NT2/D1 (cell line): ENCODE measurements around the gene FNDC3B.

Experiments used
- SUZ12 ChIP-seq: IDR thresholded peaks from 2 replicates; pipeline ENCODE4 v1.6.1; 2011; ENCODE audit not compliant: insufficient read length, insufficient read depth; ENCODE audit errors: extremely low read depth
- YY1 ChIP-seq: IDR thresholded peaks from 2 replicates; pipeline ENCODE4 v1.6.1; 2011; ENCODE audit not compliant: insufficient read length, insufficient read depth
- ZNF274 ChIP-seq: IDR thresholded peaks from 2 replicates; pipeline ENCODE4 v1.6.1; 2011; ENCODE audit warnings: mild to moderate bottlenecking, low read depth, low read length

GRCh38 chr3:172277151-172277652 lies 237.8 kb downstream of the FNDC3B start:
- TF ChIP-seq YY1 (no peak), SUZ12 (no peak), ZNF274 (no peak)
